ENCODE data around the gene ACTL7B. TPM values are rescaled to one million over a fixed set of nuclear protein-coding genes. Genes with fewer than 3 reads are reported as not detected.

The ACTL7B gene
- polyA plus RNA-seq, 1 of the 3 experiments (the other 2 are of a cell fraction): 0.07 TPM

DNA sequence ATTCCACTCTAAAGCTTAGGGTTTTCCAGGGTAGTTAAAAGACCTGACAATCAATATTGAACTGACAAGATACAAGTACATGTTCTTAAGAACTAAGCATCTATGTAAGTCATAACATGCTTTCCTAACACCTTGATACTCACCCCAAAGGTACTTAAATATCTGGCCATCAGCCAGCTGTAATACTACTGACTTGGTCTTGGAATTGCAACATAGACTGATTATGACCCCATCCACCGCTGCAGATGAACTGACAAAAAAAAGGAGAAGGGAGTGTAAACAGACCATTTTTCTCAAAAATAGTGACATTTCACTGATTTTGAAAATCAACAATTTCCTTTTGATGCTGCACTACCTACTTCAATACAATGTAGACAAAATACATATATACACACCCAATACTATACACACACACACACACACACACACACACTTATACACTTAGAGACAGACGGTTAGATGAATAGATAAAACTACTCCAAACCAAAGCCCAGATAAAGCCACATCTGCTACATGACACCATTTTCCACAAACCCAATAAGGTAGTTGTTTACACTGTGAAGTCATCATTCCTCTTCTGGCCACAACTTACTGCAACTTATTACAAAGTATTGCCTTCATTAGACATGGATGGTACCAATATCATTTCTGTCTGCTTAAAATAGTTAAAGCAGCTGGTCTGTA lies 47.8 kb upstream of the ACTL7B start:
- no peaks in the 10 kb centered on the region for H3K9me2 ChIP-seq
- H3K9me3 ChIP-seq: no peaks in the 10 kb centered on the region
- H3K79me2 ChIP-seq (ENCODE audit: insufficient read depth): no peaks in the 10 kb centered on the region
- POLR2A ChIA-PET: no interaction called here
- no peak overlapping the region for H3K4me3 ChIP-seq (ENCODE audit: low read depth in 2 of 2, low read length in 1 of 2)
- H3K4me1 ChIP-seq (ENCODE audit: control insufficient read depth in 1 of 2, insufficient read depth in 2 of 2, low read depth in 1 of 2, low read length in 1 of 2): no peaks in the 10 kb centered on the region
- CTCF ChIA-PET: no interaction called here
- TF ChIP-seq SMC3 (IDR thresholded peaks at IDR 0.05; ENCODE audit: low read depth, low read length) (no peak), RFX5 (IDR thresholded peaks at IDR 0.05; ENCODE audit: low read length) (no peak), EZH2phosphoT487 (IDR thresholded peaks at IDR 0.05; ENCODE audit: borderline replicate concordance, low read depth) (no peak), RCOR1 (IDR thresholded peaks at IDR 0.05; ENCODE audit: low read length) (no peak), RXRA (IDR thresholded peaks at IDR 0.05; ENCODE audit: borderline replicate concordance, low read depth) (no peak), YY1 (IDR thresholded peaks at IDR 0.05; ENCODE audit: low read depth) (no peak), FOXM1 (IDR thresholded peaks at IDR 0.05; ENCODE audit: low read depth) (no peak), MXI1 (IDR thresholded peaks at IDR 0.05; ENCODE audit: low read depth, low read length) (no peak), JUND (IDR thresholded peaks at IDR 0.05) (no peak)
- TF ChIP-seq, protein P1, sequence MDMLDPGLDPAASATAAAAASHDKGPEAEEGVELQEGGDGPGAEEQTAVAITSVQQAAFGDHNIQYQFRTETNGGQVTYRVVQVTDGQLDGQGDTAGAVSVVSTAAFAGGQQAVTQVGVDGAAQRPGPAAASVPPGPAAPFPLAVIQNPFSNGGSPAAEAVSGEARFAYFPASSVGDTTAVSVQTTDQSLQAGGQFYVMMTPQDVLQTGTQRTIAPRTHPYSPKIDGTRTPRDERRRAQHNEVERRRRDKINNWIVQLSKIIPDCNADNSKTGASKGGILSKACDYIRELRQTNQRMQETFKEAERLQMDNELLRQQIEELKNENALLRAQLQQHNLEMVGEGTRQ (IDR thresholded peaks at IDR 0.05; ENCODE audit: borderline replicate concordance, low read depth, low read length): no peak
- TF ChIP-seq, protein P2, sequence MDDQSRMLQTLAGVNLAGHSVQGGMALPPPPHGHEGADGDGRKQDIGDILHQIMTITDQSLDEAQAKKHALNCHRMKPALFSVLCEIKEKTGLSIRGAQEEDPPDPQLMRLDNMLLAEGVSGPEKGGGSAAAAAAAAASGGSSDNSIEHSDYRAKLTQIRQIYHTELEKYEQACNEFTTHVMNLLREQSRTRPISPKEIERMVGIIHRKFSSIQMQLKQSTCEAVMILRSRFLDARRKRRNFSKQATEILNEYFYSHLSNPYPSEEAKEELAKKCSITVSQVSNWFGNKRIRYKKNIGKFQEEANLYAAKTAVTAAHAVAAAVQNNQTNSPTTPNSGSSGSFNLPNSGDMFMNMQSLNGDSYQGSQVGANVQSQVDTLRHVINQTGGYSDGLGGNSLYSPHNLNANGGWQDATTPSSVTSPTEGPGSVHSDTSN (IDR thresholded peaks at IDR 0.05): no peak
- TF ChIP-seq, protein P3, sequence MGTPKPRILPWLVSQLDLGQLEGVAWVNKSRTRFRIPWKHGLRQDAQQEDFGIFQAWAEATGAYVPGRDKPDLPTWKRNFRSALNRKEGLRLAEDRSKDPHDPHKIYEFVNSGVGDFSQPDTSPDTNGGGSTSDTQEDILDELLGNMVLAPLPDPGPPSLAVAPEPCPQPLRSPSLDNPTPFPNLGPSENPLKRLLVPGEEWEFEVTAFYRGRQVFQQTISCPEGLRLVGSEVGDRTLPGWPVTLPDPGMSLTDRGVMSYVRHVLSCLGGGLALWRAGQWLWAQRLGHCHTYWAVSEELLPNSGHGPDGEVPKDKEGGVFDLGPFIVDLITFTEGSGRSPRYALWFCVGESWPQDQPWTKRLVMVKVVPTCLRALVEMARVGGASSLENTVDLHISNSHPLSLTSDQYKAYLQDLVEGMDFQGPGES (IDR thresholded peaks at IDR 0.05; ENCODE audit: low read depth, low read length): no peak
- TF ChIP-seq, protein P4, sequence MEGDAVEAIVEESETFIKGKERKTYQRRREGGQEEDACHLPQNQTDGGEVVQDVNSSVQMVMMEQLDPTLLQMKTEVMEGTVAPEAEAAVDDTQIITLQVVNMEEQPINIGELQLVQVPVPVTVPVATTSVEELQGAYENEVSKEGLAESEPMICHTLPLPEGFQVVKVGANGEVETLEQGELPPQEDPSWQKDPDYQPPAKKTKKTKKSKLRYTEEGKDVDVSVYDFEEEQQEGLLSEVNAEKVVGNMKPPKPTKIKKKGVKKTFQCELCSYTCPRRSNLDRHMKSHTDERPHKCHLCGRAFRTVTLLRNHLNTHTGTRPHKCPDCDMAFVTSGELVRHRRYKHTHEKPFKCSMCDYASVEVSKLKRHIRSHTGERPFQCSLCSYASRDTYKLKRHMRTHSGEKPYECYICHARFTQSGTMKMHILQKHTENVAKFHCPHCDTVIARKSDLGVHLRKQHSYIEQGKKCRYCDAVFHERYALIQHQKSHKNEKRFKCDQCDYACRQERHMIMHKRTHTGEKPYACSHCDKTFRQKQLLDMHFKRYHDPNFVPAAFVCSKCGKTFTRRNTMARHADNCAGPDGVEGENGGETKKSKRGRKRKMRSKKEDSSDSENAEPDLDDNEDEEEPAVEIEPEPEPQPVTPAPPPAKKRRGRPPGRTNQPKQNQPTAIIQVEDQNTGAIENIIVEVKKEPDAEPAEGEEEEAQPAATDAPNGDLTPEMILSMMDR (IDR thresholded peaks at IDR 0.05): no peak
- TF ChIP-seq, protein P5, sequence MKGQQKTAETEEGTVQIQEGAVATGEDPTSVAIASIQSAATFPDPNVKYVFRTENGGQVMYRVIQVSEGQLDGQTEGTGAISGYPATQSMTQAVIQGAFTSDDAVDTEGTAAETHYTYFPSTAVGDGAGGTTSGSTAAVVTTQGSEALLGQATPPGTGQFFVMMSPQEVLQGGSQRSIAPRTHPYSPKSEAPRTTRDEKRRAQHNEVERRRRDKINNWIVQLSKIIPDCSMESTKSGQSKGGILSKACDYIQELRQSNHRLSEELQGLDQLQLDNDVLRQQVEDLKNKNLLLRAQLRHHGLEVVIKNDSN (IDR thresholded peaks at IDR 0.05; ENCODE audit: borderline replicate concordance, low read depth): no peak
- no peaks in the 10 kb centered on the region for H3F3A ChIP-seq (replicated peaks; ENCODE audit: insufficient read depth)
- H3K36me3 ChIP-seq (replicated peaks in 1 of 2; ENCODE audit: control insufficient read depth in 1 of 2, insufficient read depth in 2 of 2, low read length in 1 of 2): peaks cover 48 to 86% of the 10 kb centered on the region in 2 experiments
- DNase-seq: no peak
- no peak overlapping the region for H3K27ac ChIP-seq (ENCODE audit: low read depth in 2 of 2, low read length in 1 of 2)
- no peak overlapping the region for H2AFZ ChIP-seq (ENCODE audit: low read depth)
- no peaks in the 10 kb centered on the region for H3K27me3 ChIP-seq (ENCODE audit: insufficient read depth)
- H3K4me2 ChIP-seq: no peak overlapping the region
- H4K20me1 ChIP-seq (ENCODE audit: insufficient read depth): no peaks in the 10 kb centered on the region
- 88% methylated on average over 2 of the region's 2 CpGs for whole genome bisulfite sequencing (ENCODE audit: low lambda C conversion rate)
- H3K9ac ChIP-seq: no peak overlapping the region
